ENCODE measurements around the gene PXDC1. TPM values are rescaled to one million over a fixed set of nuclear protein-coding genes. Genes with fewer than 3 reads are reported as not detected.

Gene PXDC1
- total RNA-seq, 2 experiments from 2014 or later, result 0.18 TPM; not detected in 1

- no peaks in the 10 kb centered on the region for H3K9me3 Mint-ChIP-seq
- DNase-seq, result no peak
- no peak overlapping the region for H3K27ac Mint-ChIP-seq
- no peaks in the 10 kb centered on the region for H3K27me3 Mint-ChIP-seq
- no peaks in the 10 kb centered on the region for H3K36me3 Mint-ChIP-seq
- H3K4me1 Mint-ChIP-seq, result no peaks in the 10 kb centered on the region
- no peak overlapping the region for H3K4me3 Mint-ChIP-seq
These were observed 37.0 kb upstream of the PXDC1 start for GRCh38 chr6:3788408-3789017.

- Mint-ChIP-seq H3K4me3 (no peak overlapping the region), H3K36me3 (no peaks in the 10 kb centered on the region), H3K27me3 (no peaks in the 10 kb centered on the region), H3K9me3 (no peaks in the 10 kb centered on the region), H3K27ac (no peak overlapping the region), H3K4me1 (no peaks in the 10 kb centered on the region)
- DNase-seq, result no peak
These were observed 34.6 kb upstream of the PXDC1 start for GRCh38 chr6:3786141-3786540.

- no peaks in the 10 kb centered on the region for H3K9me3 Mint-ChIP-seq
- H3K27ac Mint-ChIP-seq, result no peak overlapping the region
- H3K4me3 Mint-ChIP-seq, result no peak overlapping the region
- H3K36me3 Mint-ChIP-seq, result no peaks in the 10 kb centered on the region
- H3K4me1 Mint-ChIP-seq, result no peaks in the 10 kb centered on the region
- H3K27me3 Mint-ChIP-seq, result no peaks in the 10 kb centered on the region
- DNase-seq, result no peak
These were observed 34.2 kb upstream of the PXDC1 start for GRCh38 chr6:3785745-3786098.

- Mint-ChIP-seq H3K27me3 (no peaks in the 10 kb centered on the region), H3K36me3 (no peaks in the 10 kb centered on the region), H3K27ac (no peak overlapping the region), H3K4me1 (no peaks in the 10 kb centered on the region), H3K4me3 (no peak overlapping the region), H3K9me3 (no peaks in the 10 kb centered on the region)
- no peak for DNase-seq
These were observed 33.6 kb upstream of the PXDC1 start for GRCh38 chr6:3784885-3785744.

DNA sequence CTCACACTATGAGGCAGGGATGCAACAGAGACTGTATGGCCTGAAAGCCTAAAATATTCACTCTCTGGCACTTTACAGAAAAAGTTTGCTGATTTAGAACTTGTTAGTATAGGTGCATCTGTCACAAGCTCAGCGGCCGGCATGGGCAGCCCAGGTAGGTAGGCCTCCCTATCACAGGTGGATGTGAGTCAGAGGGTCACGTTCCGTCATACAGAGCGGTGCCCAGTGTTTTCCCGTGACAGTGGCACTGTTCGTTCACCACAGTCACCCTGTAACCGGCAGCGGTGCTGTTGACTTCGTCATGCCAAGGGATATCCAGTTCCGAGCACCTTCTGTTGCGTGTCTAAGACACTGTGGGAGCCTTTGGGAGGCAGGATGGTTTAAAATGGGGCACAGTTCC lies 32.9 kb upstream of the PXDC1 start:
- H3K4me1 Mint-ChIP-seq, result no peaks in the 10 kb centered on the region
- H3K27ac Mint-ChIP-seq, result no peak overlapping the region
- H3K27me3 Mint-ChIP-seq, result no peaks in the 10 kb centered on the region
- no peaks in the 10 kb centered on the region for H3K36me3 Mint-ChIP-seq
- DNase-seq, result no peak
- H3K9me3 Mint-ChIP-seq, result no peaks in the 10 kb centered on the region
- no peak overlapping the region for H3K4me3 Mint-ChIP-seq

DNA sequence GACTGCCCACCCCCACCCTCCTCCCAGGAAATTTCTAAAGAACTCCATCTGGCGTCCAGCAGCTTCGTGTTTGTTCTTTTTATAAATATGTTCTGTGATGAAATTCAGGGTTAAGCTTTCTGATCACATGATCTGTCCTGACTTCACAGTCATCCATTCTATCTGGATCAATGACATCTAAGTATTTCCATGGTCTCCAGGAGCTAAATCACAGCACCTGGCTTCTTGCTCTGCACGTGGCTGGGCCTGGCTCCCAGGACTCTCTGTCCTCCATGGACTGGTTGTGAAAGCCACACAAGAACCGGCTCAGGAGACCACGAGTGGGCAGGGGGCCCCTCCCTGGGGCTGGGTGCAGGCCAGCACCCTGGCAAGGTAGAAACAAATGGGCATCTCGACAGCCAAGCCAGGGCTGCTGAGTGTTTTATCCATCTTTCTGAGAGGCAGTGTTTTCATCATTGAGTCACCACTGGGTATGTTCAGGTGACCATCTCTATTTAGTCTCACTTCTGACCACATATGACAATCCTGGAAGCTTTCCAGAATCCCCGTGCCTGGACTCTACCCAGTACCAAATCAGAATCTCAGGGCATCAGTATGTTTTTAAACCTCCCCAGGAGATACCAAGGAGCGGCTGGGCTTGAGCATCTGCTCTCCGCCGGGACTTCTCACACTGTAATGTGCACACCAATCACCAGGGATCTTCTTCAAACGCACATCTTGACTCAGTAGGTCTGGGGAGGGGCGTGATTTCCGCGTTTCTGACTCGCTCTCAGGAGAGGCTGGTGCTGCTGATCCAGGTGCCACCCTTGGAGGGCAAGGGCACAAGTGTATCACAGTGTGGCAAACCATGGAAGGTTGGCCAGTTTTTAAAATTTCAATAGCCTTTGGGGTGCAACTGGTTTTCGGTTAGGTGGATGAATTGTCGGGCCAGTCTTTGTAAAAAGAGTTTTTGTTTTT lies 31.6 kb upstream of the PXDC1 start:
- no peak for DNase-seq
- H3K36me3 Mint-ChIP-seq, result no peaks in the 10 kb centered on the region
- no peaks in the 10 kb centered on the region for H3K4me1 Mint-ChIP-seq
- no peaks in the 10 kb centered on the region for H3K9me3 Mint-ChIP-seq
- no peaks in the 10 kb centered on the region for H3K27me3 Mint-ChIP-seq
- H3K4me3 Mint-ChIP-seq, result no peak overlapping the region
- no peak overlapping the region for H3K27ac Mint-ChIP-seq

- no peaks in the 10 kb centered on the region for H3K4me1 Mint-ChIP-seq
- no peak overlapping the region for H3K4me3 Mint-ChIP-seq
- H3K27ac Mint-ChIP-seq, result no peak overlapping the region
- no peaks in the 10 kb centered on the region for H3K9me3 Mint-ChIP-seq
- peaks cover 3% of the 10 kb centered on the region for H3K27me3 Mint-ChIP-seq
- no peak for DNase-seq
- H3K36me3 Mint-ChIP-seq, result no peaks in the 10 kb centered on the region
These were observed 30.0 kb upstream of the PXDC1 start for GRCh38 chr6:3781504-3781903.

DNA sequence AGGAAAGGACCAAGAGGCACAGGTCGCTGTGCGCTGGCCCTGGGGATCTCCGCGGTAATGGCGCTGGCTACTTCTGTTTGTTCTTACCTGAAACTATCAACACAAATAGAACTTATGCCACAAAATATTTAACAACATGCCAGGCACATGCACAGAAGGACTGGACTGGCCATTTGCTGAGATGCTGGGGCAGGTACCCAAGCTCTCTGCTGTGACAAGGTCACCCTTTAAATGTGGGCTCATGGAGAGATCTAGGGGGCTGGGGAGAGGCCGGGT lies 28.0 kb upstream of the PXDC1 start:
- no peak for DNase-seq
- no peak overlapping the region for H3K27ac Mint-ChIP-seq
- H3K36me3 Mint-ChIP-seq, result no peaks in the 10 kb centered on the region
- H3K4me1 Mint-ChIP-seq, result no peaks in the 10 kb centered on the region
- peaks cover 3% of the 10 kb centered on the region for H3K27me3 Mint-ChIP-seq
- no peak overlapping the region for H3K4me3 Mint-ChIP-seq
- H3K9me3 Mint-ChIP-seq, result no peaks in the 10 kb centered on the region

DNA sequence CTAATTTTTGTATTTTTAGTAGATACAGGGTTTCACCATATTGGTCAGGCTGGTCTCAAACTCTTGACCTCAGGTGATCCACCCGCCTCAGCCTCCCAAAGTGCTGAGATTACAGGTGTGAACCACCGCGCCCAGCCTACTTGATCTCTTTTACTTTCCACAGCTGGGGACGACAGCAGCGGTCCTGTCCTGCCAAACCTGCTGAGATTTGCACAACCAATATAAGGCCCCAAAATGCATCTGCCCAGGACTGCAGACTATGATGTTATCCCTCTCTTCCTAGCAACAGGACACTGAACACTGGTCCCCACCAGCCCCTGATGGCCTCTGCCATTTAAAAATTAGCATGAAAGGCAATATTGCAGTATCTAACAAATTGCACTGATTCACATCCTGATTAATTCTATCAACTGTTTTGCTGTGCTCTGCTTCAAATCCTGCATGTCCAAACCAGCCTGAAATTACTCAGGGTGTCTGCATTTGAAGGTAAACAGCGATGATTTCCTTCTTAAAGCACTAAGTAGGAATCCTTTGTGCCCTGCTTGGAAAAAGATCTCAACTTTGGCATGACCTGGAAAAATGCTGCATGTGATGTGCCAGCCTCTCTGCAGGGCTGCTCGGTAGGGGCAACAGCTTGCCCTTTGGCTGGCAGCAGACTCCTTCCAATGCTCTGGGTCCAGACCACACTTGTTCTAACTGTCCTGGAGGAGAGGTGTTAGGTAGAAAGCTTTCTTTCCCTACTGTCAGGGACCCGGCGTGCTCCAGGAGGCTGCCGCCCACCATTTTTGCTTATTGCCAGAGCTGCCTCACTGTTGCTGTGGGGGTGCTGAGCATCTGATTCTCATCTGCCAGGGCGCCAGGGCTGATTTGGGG lies 27.4 kb upstream of the PXDC1 start:
- H3K36me3 Mint-ChIP-seq, result no peaks in the 10 kb centered on the region
- no peak overlapping the region for H3K4me3 Mint-ChIP-seq
- H3K4me1 Mint-ChIP-seq, result no peaks in the 10 kb centered on the region
- H3K27me3 Mint-ChIP-seq, result peaks cover 3% of the 10 kb centered on the region
- DNase-seq, result no peak
- no peaks in the 10 kb centered on the region for H3K9me3 Mint-ChIP-seq
- no peak overlapping the region for H3K27ac Mint-ChIP-seq

DNA sequence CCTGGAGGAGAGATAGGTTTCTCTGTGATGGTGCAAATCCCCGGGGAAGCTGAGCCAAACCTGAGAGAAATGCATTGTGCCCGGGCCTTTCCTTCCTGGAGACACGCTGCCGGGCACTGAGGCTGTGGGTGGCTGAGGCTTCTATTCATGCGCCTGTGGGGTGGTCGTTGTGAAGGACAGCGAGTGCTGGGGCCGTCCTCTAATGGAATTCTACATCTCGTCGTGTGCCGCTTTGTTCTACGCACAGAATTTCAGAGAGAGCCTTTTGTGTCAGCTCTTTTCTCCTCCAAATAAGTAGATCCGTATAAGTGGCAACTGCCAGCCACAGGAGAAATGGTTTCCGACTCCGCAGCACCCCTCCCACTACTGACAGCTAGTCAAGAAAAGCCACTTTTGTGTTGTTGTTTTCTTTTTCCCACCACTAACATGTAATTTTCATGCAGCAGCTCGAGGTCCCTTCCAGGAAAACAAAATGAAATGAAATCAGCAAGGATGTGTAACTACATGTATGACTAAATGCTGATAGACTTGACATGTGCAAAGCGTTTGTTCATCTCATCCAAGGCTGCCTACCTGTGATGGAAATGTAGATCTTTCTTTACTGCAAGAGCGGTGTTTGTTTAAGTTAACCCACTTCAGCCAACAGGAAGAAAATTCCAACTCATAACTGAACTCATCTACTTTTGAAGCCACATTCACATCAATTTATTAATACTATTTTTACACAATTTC lies 26.4 kb upstream of the PXDC1 start:
- Mint-ChIP-seq H3K27me3 (peaks cover 3% of the 10 kb centered on the region), H3K4me1 (no peaks in the 10 kb centered on the region), H3K27ac (no peak overlapping the region), H3K36me3 (no peaks in the 10 kb centered on the region), H3K9me3 (no peaks in the 10 kb centered on the region), H3K4me3 (no peak overlapping the region)
- DNase-seq, result no peak

DNA sequence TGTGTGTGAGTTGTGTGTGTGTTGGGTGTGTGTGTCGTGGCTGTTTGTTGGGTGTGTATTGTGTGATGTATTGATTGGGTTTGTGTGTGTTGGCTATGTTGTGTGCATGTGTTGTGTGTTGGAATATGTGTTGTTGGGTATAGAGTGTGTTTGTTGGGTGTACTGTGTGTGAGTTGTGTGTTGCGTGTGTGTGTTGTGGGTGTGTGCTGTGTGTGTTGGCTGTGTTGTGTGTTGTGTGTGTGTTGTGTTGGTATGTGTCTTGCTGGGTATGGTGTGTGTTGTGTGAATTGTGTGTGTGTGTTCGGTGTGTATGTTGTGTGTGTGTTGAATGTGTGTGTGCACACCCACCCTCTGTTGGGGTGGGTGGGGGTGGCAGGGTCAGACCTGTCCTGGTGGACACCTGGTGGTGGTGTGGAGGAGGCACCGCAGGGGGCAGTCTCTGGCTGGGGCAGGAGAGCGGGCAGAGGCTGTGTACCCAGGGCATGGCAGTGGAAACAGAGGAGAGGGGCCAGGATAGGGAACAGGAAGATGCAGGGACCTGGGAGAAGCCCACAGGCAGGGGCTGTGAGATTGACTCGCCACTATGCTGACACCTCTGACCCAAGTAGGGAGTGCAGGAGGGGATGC lies 25.5 kb upstream of the PXDC1 start:
- no peak for DNase-seq
- no peak overlapping the region for H3K4me3 Mint-ChIP-seq
- H3K36me3 Mint-ChIP-seq, result no peaks in the 10 kb centered on the region
- H3K4me1 Mint-ChIP-seq, result no peaks in the 10 kb centered on the region
- H3K27ac Mint-ChIP-seq, result no peak overlapping the region
- H3K27me3 Mint-ChIP-seq, result peaks cover 12% of the 10 kb centered on the region
- no peaks in the 10 kb centered on the region for H3K9me3 Mint-ChIP-seq

DNA sequence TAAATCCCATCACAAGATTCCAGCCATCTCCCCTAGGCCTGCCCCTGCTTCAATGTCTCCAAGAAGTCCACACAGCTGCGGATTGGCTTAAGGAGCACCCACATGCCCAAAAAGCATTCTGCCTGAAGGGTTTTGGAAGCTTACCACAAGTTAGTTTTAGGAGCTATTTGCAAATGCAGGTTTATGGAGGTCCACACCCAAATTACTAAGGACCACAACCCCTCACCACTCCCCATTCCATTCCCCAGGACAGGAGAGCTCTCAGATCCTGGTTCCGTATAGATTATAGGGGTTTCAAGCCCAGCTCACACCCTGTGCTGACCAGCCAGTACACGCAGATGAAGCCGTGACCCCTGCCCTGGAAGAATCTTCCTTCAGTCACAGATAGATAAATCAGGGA lies 24.3 kb upstream of the PXDC1 start:
- H3K27me3 Mint-ChIP-seq, result peaks cover 12% of the 10 kb centered on the region

DNA sequence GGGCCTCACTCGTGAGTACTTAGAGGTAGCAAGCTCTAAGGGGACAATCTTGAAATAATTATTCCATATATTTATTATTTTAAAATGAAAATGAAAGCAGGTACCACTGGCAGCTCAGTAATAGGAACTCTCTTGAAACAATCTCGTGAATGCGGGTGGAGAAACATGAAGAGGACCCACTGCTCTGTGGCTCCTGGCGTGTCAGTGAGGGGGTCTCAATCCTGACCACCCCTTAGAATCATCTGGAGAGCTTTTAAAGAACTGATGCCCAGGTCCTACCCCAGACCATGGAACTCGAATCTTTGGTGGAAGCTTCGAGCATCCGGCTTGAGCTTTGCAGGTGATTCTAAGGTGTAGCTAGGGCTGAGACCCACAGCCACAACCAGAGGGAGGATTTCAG lies 23.9 kb upstream of the PXDC1 start:
- Mint-ChIP-seq H3K27me3 (peaks cover 16% of the 10 kb centered on the region), H3K9me3 (no peaks in the 10 kb centered on the region), H3K4me1 (no peaks in the 10 kb centered on the region), H3K4me3 (no peak overlapping the region), H3K36me3 (no peaks in the 10 kb centered on the region), H3K27ac (no peak overlapping the region)
- DNase-seq, result no peak

More for the DNA sequence above, 24.3 kb upstream of the PXDC1 start:
- H3K9me3 Mint-ChIP-seq, result no peaks in the 10 kb centered on the region
- no peaks in the 10 kb centered on the region for H3K36me3 Mint-ChIP-seq
- no peak for DNase-seq
- H3K27ac Mint-ChIP-seq, result no peak overlapping the region
- no peak overlapping the region for H3K4me3 Mint-ChIP-seq
- no peaks in the 10 kb centered on the region for H3K4me1 Mint-ChIP-seq

Data from activated naive CD8-positive, alpha-beta T cell treated with anti-CD3 and anti-CD28 coated beads for 36 hours (primary cell).